Measurements from ENCODE around the gene PRDM16. TPM values are rescaled to one million over a fixed set of nuclear protein-coding genes. Genes with fewer than 3 reads are reported as not detected.

The PRDM16 gene
- total RNA-seq, 1 donor from 2014 or later, result not detected

DNA sequence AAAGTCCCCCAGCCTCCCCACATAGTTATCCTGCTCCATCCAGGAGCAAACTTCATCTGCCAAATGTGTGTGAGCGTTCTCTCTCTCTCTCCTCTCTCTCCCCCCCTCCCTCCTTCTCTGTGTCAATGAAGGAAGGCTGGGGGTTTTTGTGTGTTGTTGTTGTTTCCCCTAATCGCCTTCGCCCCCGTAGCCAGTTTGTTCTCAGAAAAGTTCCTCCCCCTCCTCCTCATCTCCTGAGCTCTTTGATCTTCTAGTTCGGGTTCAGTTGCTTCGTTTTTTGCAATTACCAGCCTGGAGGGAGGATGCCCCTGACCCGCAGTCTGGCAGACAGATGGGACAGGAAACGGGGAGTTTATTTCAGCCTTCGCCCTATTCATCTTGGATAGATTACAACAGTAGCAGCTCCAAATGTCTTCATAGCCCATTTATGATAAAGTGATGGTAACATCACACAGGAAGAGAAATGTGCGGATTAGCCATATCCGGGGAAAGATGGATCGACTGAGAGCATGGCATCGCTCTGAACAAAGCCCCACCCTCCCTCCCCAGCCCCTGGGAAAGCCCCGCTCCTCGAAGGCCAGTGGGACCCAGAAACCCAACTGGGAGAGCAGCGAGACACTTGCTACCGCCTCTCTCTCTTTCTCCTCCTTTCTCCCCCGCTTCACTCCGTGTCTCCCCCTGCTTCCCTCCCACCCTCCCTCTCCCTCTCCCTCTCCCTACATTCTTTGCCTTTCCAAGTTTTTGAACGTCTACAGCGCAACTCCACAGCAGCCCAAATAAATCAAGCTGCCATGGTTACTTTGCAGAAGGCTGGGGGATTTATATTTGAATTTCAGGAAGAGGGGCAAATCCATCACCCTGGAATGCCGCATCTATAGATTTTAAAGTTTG lies 245.7 kb downstream of the PRDM16 start:
- DNase-seq, result no peak

DNA sequence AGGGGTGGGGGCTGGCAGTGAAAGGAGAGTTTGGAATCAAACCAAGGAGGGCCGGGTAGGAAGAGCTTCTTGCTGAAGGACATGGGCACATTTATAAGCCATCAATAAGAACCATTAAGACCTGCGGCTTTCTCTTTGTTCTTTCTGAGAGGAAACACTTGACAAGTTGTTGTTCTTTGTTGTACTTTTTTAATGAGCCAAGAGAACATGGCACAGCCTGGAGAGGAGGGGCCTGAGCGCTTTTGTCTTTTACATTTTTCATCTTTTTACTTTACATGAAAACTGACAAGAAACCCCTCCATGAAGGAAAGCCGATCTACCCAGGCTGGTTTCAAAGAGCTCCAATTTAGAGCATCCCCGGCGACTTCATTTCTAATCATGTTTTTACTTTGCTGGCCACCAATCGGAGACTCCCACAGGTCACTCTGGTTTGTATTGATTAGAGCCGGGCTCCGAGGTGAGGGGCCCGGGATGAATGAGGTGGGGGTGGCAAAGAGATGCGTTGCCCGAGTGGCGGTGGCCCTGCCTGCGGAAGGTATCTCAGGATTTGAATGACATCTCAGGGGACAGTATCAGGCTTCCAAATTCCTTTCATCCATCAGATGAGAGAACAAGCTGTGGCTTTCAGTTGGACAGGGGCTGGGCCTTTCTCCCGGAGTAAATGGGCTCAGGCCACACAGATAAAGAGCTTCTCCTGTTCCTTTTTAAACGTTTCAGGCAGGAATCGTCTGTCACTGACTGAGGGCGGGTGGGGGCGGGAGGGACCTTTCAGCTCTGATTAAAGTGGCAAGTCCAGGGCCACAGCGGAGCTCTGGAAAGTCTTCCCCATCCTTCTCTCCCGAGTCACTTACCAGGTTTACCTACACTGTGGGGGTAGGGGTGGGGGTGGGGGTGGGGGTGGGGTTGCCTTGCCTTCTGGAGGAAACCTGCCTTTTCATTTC lies 246.7 kb downstream of the PRDM16 start:
- DNase-seq, result no peak

DNA sequence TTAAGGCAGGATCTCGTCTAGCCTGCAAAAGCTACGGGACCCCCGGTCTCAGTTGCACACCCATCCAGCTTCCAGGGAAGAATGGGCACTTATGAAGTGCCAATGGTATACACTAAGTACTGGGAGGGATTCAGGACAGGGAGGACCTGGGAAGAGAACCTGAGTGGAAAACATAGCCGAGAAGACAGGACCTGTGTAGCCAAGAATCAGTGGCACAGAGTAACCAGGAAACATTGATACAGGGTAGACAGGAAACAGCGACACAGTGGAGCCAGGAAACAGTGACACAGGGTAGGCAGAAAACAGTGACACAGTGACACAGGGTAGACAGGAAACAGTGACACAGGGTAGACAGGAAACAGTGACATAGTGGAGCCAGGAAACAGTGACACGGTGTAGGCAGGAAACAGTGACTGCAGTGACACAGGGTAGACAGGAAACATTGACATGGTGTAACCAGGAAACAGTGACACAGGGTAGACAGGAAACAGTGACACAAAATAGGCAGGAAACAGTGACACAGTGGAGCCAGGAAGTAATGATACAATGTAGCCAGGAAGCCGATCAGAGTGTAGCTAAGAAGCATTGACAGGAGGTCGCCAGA lies 247.4 kb downstream of the PRDM16 start:
- DNase-seq, result no peak

DNA sequence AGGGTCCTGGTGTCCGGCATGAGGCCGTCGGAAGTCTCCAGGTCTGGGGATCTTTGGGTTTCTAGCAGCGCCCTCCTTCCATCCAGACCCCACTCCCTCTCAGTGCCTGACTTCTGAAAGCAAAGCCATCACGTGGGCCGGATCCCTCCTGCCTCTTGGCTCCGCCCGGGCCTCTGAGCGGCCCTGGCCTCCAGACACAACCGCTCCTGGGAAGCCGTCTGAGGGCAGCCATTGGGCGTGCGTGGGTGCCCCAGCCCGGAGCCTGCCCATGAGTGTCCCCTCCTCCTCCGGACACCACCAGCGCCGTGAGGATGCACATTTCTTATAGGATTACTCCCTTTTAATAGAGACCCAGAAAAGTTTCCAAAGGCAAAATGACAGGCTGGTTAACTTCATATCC lies 248.5 kb downstream of the PRDM16 start:
- no peak for DNase-seq

DNA sequence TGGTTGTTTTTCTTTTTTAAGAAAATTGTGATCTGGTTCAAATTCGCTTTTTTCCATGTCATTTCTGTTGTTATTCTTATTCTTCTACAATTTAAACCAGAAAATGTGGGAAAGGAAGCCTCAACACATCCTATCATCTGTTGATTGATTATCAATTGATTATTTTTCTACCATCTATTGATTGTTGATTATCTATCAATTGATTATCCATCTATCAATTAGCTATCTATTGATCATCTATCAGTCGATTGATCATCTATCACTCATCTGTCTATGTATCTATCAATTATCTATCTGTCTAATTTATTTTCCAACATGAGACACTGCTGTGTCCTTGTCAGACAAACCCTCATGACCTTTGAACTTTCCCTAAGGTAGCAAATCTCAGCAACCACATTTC lies 249.3 kb downstream of the PRDM16 start:
- no peak for DNase-seq

DNA sequence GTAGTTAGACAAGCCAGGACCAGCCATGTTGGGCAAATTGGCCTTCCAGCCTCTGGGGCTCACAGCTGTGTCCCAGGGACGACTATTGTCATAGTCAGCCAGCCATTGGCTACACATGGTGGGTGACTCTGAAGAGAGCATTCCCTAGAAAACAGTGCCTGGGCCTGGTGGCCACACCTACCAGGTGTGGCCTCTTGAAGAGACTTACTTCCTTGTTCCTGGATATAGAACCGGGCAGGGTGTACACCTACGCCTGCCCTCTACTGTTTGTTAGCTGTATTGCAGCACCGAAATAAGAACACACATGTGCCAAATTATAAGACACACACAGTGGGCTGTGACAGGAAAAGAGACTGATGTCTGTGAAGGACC lies 250.9 kb downstream of the PRDM16 start:
- DNase-seq, result peak; percentile 49

DNA sequence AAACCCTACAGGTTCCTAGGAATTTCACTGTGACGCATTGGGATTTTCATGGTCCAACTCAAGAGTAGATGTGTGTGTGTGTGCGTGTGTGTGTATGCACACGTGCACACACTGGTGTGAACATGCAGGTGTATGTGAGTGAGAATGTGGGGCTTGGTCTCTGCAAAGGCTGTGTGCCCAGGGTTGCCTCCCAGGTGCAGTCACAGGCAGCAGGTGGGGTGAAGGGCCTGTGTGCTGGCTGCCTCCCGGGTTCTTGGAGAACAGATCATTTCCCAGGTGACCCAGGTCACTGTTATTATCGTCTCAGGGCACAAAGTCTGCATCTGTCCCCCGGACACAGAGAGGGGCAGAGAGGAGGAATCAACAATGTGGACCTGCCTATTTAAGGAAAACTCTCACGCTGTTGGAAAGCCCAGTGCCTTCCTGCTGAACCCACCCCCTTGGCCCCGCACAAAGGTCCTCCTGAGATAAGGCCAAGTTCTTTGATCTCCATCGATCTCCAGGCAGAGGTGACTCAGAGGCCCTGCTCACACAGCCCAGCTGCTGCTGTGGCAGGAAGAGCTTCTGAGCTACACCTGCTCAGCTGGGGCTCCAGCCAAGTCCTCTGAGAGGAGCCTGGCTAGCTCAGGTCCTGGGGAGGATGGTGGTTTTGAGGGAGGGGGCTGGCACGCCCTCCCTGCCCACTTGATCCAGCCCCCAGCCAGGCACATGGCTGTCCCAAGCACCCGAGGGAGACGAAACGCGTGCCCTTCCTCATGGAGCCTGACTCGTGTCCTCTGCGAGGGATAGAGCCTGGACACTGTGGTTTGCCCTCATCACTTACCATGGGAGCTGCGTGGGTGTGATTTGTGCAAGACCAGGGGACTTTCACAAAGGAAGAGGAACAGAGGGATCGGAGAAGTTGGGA lies 251.5 kb downstream of the PRDM16 start:
- DNase-seq, result no peak

DNA sequence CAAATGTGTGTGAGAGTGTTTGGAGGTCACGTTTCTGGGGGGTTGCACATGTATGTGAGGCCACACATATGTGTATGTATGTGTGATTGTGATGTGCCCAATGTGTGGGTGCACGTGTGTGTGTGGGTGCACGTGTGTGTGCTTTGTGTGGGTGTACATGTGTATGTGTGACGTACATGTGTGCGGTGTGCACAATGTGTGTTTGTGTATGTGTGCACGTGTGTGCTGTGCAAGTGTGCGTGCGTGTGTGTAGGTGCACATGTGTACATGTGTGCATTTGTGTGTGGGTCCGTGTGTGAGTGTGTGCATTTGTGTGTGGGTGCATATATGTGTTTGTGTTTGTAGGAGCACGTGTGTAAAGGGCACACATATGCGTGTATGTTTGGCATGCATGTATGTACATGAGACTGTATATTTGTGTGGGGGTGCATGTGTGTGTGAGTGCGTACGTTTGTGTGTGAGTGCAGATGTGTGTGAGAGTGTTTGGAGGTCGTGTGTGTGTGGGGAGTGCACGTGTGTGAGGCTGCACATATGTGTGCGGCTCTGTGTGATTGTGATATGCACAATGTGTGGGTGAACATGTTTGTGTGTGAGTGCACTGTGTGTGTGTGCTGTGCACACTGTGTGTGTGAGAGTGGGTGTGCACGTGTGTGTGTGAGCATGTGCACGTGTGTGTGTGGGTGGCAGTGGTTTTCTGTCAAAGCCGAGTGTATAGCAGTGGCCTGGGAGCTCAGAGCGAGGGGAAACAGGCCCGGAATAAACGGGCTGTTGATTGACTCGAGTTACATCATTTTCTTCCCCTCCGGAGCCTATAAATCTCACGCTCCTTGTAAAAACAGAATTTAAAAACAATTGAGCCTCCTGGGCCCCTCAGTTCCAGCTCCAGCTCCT lies 252.8 kb downstream of the PRDM16 start:
- DNase-seq, result no peak

DNA sequence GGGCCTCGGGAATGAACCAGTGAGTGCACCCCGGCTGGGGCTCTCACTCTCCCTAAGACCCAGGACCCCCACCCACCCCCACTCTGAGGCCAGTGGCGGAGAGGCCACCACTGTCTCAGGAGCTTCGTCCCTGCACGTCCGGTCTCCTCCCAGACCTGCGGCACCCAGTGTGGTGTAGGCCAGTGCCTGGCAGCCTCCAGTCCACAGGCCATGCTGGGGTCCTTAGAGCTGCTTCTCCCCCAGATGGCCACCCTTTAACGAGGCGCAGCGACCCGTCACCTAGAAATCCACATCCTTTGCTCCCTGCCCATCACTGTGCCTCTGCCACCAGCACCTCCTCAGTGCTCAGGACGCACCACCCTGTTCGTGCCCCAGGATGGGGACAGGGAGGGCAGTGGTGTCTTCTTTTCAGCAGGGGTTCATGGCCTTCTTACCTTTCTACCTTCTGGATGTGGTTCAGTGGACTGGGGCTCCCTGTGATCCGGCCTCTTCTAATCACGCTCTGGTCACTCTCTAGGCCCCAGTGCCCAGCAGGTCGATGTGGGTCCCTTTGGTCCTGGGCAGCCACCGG lies 253.5 kb downstream of the PRDM16 start:
- DNase-seq, result no peak

DNA sequence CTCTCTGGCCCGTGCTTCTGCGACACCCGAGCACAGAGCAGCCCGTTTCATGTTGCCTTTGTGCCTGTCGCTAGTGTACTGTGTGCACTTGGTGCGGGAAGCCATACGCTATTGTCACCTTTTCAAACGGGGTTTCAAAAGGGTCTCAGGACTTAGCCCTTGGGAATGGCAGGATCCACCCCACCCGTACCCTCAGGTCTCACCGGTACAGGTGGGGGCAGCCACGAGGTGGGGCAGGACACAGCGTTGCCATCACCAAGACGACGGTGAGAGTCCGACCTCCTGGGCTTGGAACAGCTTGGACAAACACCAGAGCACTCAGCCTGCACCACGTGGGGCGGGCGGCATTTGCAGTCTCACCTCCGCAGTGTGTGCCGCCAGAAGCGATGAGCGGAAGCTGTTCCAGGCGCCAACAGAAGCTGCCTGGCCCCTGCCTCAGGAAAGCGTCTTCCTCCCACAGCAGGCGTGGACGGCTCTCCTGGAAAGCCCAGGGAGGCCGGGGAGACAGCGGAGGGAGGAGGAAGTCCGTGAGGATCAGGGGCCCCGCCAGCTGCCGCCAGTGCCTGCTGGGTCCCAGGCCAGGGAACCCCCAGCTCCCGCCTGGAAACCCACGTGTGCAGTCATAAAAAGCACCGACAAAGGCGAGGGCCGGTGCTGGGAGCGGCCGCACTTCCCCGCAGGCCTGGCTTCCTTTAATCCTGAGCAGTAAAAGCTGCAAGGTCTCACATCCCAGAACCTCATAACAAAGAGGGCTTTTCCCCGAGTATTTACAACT lies 254.2 kb downstream of the PRDM16 start:
- DNase-seq, result no peak

DNA sequence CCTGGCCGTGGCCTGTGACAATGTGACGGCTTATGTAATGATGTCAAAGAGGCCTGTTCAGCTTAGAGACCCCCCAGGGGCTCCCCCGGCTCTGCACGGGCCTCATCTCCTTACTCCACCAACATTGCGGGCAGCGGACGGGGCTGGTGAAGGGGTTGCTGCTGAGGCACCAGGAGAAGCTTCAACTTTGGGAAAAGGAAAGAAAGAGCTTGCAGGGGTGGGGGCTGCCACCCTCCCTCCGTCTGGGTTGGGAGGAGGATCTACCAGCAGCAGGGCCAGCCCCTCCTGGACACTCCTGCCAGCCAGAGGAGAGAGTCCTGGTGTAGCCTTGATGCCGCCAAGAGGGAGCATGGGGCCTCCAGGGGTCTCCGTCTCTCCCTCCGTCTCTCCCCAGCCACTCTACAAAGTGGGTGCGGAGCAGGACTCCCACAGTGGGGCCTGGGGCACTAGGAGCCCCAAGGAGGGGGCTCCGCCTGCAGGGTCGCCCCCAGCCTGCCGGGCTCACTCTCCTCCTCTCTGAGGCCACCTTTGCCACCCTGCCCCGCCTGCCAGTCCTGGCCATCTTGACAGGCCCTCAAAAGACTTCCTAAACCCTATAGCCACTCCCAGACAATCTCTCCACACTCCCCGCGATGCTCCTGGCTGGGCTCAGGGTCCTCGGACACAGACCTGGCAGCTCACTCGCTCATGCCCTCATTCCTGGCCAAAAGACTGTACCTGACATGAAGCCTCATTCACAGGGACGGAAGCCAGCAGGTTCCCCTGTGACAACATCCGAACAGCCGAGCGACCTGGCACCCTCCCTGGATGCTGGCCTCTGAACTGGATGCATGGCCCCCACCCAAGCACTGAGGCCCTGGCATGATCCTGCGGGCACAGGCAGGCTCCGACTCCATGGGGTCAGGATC lies 255.0 kb downstream of the PRDM16 start:
- no peak for DNase-seq

DNA sequence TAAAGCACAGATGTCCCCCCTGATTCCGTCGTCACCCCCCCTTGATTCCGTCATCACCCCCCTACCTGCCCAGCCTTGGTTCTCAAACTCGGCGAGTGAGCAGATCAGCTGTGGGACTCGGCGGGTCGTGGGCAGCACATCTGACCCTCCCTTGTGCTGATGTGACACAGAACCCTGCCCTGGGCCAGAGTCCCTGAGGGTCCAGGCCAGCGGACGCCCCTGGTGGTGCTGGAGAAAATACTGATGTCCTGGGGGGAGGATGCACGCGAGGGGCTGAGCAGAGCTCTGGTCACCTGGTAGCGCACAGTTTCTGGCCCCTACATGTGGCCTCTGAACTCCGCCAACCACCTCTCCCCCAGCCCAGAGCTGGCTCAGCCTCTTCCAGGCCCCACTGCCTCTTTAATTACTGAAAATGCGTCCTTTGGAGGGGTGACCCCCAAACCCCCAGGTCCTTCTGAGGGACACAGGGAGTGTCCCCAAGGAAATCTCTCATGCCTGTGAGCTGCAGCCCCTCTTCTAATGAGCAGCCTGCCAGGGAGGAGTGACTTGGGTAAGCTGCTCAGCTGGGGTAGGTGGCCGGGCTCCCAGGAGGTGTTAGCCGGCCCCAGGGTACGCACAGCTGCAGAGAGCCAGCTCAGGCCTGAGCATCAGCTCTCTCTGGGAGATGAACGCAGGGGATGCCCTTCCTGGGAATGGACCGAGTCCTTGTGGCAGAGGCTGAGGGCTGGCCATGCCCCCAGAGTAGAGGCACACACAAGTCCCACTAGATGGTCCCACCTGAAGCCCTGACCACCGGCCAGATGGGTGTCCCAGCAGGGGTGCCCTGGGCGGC lies 255.9 kb downstream of the PRDM16 start:
- DNase-seq, result no peak

DNA sequence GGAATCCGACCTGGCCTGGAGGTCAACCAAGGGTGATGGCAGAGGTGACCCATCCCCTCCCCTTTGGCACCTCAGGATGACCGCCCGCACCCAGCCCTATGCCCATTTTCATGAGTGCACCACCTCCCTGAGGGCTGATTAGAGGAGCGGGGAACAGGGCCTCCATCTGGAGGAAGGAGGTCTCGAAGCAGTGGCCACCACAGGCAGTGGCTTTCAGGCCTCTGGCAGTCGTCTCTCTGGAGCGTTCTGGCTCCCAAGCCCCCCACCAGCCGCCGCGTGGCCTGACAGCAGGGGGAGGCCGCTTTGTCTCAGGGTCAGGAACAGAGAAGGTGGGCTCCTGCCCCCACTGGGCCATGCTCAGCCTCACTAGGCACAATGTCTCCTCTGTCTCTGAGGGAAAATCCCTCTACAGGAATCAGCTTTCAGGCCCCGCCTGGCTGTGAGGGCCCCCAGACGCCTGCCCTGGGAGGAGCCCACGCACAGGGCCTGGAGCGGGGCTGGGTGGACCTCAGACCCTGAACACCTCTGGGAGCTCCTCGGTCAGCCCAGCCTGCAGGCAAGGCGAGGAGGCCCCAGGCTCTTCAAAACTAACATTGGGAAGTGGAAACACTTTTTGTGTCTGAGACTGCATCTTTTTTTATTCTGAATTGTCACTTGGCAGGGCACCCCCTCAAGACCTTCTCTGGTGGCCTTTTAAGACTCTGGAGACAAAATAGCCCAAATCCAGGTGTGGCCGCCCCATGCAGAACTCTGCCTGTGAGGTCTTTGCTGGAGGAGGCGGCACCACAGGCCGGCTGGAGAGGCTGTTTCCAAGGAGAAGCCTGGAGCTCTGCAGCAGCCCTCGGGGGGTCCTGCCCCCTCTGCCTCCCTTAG lies 257.7 kb downstream of the PRDM16 start:
- DNase-seq, result no peak

DNA sequence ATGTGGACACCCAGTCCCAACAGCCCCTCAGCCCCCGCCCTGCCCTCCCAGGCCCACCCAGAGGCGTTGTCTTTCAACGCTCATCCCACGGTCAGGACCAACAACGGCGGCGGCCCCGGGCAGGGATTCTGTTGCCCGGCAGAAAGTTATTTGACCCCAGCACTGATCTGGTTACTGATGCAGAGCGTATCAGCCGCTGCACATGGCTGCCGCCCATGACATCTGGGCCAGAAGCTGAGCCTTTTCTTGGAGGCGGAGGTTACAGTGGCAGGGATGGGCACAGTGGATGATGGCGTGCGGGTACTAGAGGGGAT lies 258.3 kb downstream of the PRDM16 start:
- DNase-seq, result no peak

DNA sequence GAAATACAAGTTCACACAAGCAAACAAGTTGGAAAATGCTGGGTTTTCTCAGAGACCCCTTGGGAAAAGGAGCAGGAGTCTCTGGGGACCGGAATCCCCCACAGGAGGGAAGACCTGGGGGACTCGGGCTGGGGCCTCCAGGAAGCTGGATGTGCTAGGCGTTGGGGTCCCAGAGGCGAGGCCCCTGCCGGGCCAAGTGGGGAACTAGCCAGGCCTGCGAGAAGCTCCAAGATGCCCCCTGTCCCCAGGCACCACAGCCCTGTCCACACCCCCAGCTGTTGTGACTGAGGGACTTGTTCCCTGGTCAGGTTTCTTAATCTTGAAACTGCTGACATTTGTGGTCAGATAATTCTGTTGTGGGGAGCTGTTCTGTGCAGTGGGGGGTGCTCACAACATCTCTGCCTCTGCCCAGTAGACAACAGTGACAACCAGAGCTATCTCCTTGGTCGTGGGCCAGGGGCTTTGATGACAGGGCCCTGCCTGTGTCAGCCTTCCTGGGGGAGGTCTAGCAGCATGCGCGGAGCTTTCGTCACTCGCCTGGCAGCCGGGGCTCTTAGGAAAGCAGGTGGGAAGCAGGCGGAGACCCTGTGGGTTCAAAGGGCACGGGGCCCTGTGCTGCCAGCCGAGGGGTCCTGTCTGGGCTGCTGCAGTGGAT lies 259.1 kb downstream of the PRDM16 start:
- DNase-seq, result no peak

DNA sequence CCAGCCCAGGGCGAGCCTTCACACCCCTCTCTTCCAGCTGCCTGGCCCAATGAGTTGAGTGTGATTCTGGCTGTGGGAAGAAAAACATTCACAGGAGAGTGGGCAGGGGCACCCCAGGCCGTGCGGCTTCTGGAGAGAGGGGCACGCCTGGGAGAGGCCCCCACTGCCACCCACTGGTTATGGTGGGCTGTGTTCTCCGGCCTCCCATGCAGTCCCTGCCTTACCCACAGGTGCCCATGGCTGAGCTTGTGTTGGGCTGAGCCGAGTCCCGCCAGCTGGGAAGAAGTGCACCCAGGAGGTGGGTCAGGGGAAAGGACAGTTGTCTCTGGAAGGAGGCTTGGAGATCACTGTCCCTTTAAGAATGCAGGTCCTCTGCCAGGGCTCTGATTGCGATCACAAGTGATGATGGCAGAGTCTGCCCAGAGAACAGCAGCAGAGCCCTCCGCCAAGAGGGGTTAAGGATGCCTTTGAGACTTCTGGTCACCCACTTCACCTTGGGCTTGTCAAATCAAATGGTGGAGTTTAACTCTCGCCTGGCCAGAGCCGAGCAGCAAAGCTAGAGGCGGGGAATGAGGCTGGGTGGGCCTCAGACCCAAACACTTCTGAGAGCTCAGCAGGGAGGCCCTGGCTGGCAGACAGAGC lies 260.8 kb downstream of the PRDM16 start:
- DNase-seq, result no peak
